Sciatic nerve (tissue), 2 donors: ENCODE data around the gene CRYM. TPM values are rescaled to one million over a fixed set of nuclear protein-coding genes. Genes with fewer than 3 reads are reported as not detected.
"Not testable (repeated sequence)": the region's sequence is repeated elsewhere in the genome, so short reads cannot be mapped to it uniquely, and the experiment has no call there.

ENCODE experiments used
- ATAC-seq: fragments of 200-7000 bp; cut with Tn5 transposase; one replicate; pipeline ENCODE4 v1.9.1; 2020; ENCODE audit warnings: mild to moderate bottlenecking, moderate library complexity
- DNase-seq: peaks from one replicate; pipeline ENCODE4 v3.0.0-alpha.2; 2020; ENCODE audit warnings: low spot score
- intact Hi-C: fragments of 100-400 bp; cut with DNase I; formaldehyde crosslinking; loops from one replicate; pipeline ENCODE4 v1.14.2; 2022
- total RNA-seq: library from RNA; stranded (reverse); fragmentation: NEBNext Ultra II Directional; extraction: Animal tissue kit (Norgen Biotek cat#: 25700); gene quantifications from one replicate; pipeline ENCODE4 v1.2.1, GENCODE V29; 2021
- donor health status: DM: no; HTN: no; CAD: no.
- donor health status: DM: no; HTN: no; CAD: no.

CRYM gene
- total RNA-seq, 1 donor from 2014 or later: 0.53 TPM

DNA sequence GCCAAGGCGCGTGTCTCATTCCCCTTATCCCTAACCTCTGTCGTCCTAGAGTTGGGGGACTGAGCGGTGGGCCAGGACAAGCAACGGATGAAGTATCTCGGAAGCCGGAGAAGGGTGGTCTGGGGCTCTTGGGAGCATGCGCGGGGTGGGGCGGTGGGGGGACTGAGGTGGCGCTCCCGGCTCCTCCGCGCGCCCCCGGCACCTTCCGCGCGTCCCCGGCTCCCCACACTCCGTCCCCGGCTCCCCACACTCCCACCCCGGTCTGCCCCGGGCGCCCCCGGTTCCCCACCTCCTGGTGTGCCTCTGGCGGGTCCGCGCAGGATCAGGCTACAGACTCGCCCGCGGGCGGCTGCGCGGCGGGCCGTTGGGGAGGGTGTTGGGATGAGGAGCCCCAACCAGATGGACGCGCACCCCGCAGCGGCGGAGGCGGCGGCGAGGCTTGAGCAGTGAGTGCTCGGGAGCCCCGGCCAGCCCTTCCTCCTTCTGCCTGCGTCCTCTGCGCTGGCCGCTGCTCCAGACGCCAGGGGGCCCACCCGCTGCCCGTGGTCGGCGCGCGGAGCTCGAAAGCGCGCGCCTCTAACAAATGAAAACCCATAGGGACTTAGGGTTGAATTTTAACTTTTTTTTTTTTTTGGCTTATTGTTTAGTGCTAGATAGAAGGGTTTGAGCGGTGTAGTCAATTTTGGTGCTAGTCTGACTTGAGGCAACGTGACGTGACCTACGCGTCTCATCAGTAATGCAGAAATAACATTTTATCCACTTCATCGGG, 5.6 kb upstream of the CRYM start:
- intact Hi-C loops: no loop called here
- DNase-seq: no peak
- ATAC-seq: peak; percentile 74

DNA sequence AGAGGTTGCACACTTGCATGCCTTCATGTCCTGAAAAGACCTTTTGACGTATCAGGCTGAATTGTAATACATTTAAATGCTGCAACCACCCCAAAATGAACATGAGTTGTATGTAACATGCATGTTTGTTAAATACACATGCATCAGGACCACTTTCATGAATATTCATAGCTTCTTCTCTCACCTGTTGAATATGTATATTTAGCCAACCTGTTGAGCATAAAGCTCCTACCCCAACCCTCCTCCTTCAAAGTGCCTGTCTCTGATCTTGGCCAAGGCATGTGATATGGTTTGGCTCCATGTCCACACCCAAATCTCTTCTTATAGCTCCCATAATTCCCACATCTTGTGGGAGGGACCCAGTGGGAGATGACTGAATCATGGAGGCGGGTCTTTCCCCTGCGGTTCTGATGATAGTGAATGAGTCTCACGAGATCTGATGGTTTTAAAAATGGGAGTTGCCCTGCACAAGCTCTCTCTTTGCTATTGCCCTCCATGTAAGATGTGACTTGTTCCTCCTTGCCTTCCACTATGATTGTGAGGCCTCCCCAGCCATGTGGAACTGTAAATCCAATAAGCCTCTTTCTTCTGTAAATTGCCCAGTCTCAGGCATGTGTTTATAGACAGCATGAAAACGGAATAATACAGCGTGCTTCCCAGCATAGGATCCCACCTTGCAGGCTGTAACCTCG, 3.8 kb upstream of the CRYM start:
- intact Hi-C loops: no loop called here
- ATAC-seq: no peak

DNA sequence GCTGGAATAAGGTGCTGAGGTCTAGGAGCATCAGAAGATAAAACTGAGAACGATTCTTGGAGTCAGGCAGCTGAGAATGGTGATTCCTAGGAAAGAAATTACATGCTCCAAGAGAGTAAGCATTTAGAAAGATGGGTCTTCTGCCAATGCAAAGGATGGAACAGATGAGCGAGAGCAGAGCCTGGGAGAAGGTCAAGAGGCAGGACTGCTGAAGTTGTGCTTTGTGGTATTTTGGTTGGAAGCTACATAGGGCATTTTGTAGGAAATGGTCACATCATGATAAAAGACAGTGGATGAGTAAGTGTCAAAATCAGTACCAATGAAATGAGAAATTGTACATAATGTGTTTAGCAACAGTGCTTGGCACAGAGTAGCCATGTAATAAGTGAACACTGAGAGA, 1.4 kb upstream of the CRYM start:
- DNase-seq (no peak), ATAC-seq (peak; percentile 62)
- intact Hi-C loops: no loop called here

More for the DNA sequence above, 3.8 kb upstream of the CRYM start:
- DNase-seq: no peak

GRCh38 chr16:21277045-21277926, 804 bp downstream of the CRYM start:
- ATAC-seq (no peak), DNase-seq (no peak)
- intact Hi-C loops: no loop called here

GRCh38 chr16:21276090-21276489, 2.0 kb downstream of the CRYM start:
- intact Hi-C loops: no loop called here
- DNase-seq (no peak), ATAC-seq (no peak)

- intact Hi-C loops: no loop called here
- no peak for DNase-seq
- ATAC-seq: no peak
Observed at GRCh38 chr16:21275529-21275928, 2.6 kb downstream of the CRYM start.

DNA sequence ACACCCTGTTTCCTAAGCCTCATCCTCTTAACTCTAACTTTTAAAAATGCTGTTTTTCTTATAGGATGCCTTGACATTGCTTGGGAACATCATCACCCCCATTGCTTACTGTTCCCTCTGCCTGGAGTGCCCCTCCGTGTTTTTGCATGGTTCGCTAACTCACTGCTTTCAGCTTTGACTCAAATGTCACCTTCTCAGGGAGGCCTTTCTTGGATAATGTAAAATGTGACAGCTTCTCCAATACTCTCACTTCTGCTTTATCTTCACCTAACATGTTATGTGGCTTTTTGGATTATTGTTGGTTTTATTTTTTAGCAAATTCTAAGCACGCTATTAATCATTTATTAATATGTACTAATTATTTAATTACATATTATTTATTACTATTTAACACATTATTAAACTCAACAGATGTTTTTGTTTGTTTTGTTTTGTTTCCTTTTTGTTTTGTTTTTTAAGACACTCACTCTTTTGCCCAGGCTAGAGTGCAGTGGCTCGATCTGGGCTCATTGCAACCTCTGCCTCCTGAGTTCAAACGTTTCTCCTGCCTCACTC, 3.8 kb downstream of the CRYM start:
- ATAC-seq (no peak), DNase-seq (no peak)
- intact Hi-C loops: no loop called here

- intact Hi-C loops, ATAC-seq, DNase-seq: not testable (repeated sequence)
Observed at GRCh38 chr16:21272763-21273162, 5.3 kb downstream of the CRYM start.

- ATAC-seq (no peak), DNase-seq (no peak)
- intact Hi-C loops: no loop called here
Observed at GRCh38 chr16:21272253-21272652, 5.8 kb downstream of the CRYM start.

GRCh38 chr16:21268236-21268635, 9.9 kb downstream of the CRYM start:
- intact Hi-C loops: no loop called here
- no peak for ATAC-seq
- DNase-seq: no peak

GRCh38 chr16:21267298-21267697, 10.8 kb downstream of the CRYM start:
- no peak for DNase-seq
- intact Hi-C loops: no loop called here
- ATAC-seq: no peak

GRCh38 chr16:21265104-21265837, 12.8 kb downstream of the CRYM start:
- intact Hi-C loops: no loop called here
- ATAC-seq (no peak), DNase-seq (no peak)

GRCh38 chr16:21264571-21265036, 13.5 kb downstream of the CRYM start:
- ATAC-seq (no peak), DNase-seq (no peak)
- intact Hi-C loops: no loop called here

- intact Hi-C loops: no loop called here
- ATAC-seq (peak; percentile 30), DNase-seq (no peak)
Observed at GRCh38 chr16:21263640-21264570, 14.2 kb downstream of the CRYM start.

- DNase-seq: no peak
- ATAC-seq: no peak
- intact Hi-C loops: no loop called here
Observed at GRCh38 chr16:21262779-21263639, 15.1 kb downstream of the CRYM start.

- no peak for DNase-seq
- intact Hi-C loops: no loop called here
- no peak for ATAC-seq
Observed at GRCh38 chr16:21260870-21261791, 17.0 kb downstream of the CRYM start.
